HG03558 (cell line): ENCODE results near the gene CDYL2.

Source experiments
- ATAC-seq: cut with Tn5 transposase; IDR thresholded peaks from one replicate; pipeline ENCODE4 v1.9.1; 2021; ENCODE audit warnings: moderate number of reproducible peaks; ENCODE audit not compliant: unreplicated experiment; ENCODE audit errors: extremely low read depth

The CDYL2 gene

GRCh38 chr16:80716564-80717139 is 87.7 kb downstream of the CDYL2 start:
- ATAC-seq = no peak

GRCh38 chr16:80711406-80711805 is 93.0 kb downstream of the CDYL2 start:
- no peak for ATAC-seq

- ATAC-seq = no peak
These were observed 93.5 kb downstream of the CDYL2 start for GRCh38 chr16:80710918-80711317.

- no peak for ATAC-seq
These were observed 95.6 kb downstream of the CDYL2 start for GRCh38 chr16:80708823-80709222.

- ATAC-seq = no peak
These were observed 96.7 kb downstream of the CDYL2 start for GRCh38 chr16:80707686-80708085.

GRCh38 chr16:80705596-80705995 is 98.8 kb downstream of the CDYL2 start:
- ATAC-seq = no peak

GRCh38 chr16:80704751-80705505 is 99.5 kb downstream of the CDYL2 start:
- ATAC-seq = no peak

- ATAC-seq = no peak
These were observed 101.0 kb downstream of the CDYL2 start for GRCh38 chr16:80703131-80704071.

GRCh38 chr16:80702696-80703095 is 101.7 kb downstream of the CDYL2 start:
- ATAC-seq = no peak

- no peak for ATAC-seq
These were observed 103.8 kb downstream of the CDYL2 start for GRCh38 chr16:80700558-80700957.

- no peak for ATAC-seq
These were observed 109.4 kb downstream of the CDYL2 start for GRCh38 chr16:80695020-80695419.

- ATAC-seq = no peak
These were observed 110.8 kb downstream of the CDYL2 start for GRCh38 chr16:80693553-80693952.

- ATAC-seq = no peak
These were observed 112.1 kb downstream of the CDYL2 start for GRCh38 chr16:80692270-80692669.

- no peak for ATAC-seq
These were observed 113.2 kb downstream of the CDYL2 start for GRCh38 chr16:80691111-80691741.

GRCh38 chr16:80689487-80689886 is 114.9 kb downstream of the CDYL2 start:
- ATAC-seq = no peak

- no peak for ATAC-seq
These were observed 116.8 kb downstream of the CDYL2 start for GRCh38 chr16:80687606-80688005.

- ATAC-seq = no peak
These were observed 119.5 kb downstream of the CDYL2 start for GRCh38 chr16:80684906-80685305.

- no peak for ATAC-seq
These were observed 120.1 kb downstream of the CDYL2 start for GRCh38 chr16:80684136-80684765.

GRCh38 chr16:80683646-80684045 is 120.8 kb downstream of the CDYL2 start:
- ATAC-seq = no peak

- no peak for ATAC-seq
These were observed 121.9 kb downstream of the CDYL2 start for GRCh38 chr16:80682421-80683070.
